Coronary artery (tissue), 2 donors: ENCODE data around the gene NUDT1.
A peak's percentile ranks its signal among the peaks of the same experiment; 100 is the strongest.

Source experiments
- DNase-seq: peaks from one replicate; pipeline ENCODE4 v3.0.0-alpha.2; 2017; ENCODE audit warnings: low spot score
- H3K27ac ChIP-seq, 2 donors: fragments of 200-600 bp; sonication (generic); one replicate each; pipeline ENCODE4 v1.5.1; 2016 to 2019
- H3K4me3 ChIP-seq: fragments of 200-600 bp; sonication (generic); 2 replicates; pipeline ENCODE4 v1.5.1; 2016; ENCODE audit warnings: mild to moderate bottlenecking, moderate library complexity
- CTCF ChIP-seq: fragments of 200-600 bp; sonication (generic); IDR thresholded peaks from one replicate; pipeline ENCODE4 v1.5.1; 2019; ENCODE audit warnings: antibody characterized with exemption

The NUDT1 gene

GRCh38 chr7:2241580-2242540, at the start of gene NUDT1, which contains the start of gene MRM2:
Gene NUDT1, plus strand, starts transcription at chr7:2242226. Its CDS starts 2,349 bp downstream, at chr7:2244575.
Gene MRM2, minus strand, starts transcription at chr7:2242205. Its CDS starts 36 bp downstream, at chr7:2242169.
- peak; percentile 87 for DNase-seq
- TF ChIP-seq CTCF, result no peak
- H3K4me3 ChIP-seq, result peak within 1 kb of the TSS; percentile 99
- peak within 1 kb of the TSS; percentile 30 to 78 for H3K27ac ChIP-seq

- peak; percentile 70 for DNase-seq
- H3K4me3 ChIP-seq, result no peak overlapping the region
- TF ChIP-seq CTCF, result no peak
- no peak overlapping the region for H3K27ac ChIP-seq
Observed at GRCh38 chr7:2192831-2193534, 49.0 kb upstream of the NUDT1 start.

- no peak for DNase-seq
- no peak overlapping the region for H3K4me3 ChIP-seq
- no peak for TF ChIP-seq CTCF
Observed at GRCh38 chr7:2193575-2194305, 48.3 kb upstream of the NUDT1 start.

DNA sequence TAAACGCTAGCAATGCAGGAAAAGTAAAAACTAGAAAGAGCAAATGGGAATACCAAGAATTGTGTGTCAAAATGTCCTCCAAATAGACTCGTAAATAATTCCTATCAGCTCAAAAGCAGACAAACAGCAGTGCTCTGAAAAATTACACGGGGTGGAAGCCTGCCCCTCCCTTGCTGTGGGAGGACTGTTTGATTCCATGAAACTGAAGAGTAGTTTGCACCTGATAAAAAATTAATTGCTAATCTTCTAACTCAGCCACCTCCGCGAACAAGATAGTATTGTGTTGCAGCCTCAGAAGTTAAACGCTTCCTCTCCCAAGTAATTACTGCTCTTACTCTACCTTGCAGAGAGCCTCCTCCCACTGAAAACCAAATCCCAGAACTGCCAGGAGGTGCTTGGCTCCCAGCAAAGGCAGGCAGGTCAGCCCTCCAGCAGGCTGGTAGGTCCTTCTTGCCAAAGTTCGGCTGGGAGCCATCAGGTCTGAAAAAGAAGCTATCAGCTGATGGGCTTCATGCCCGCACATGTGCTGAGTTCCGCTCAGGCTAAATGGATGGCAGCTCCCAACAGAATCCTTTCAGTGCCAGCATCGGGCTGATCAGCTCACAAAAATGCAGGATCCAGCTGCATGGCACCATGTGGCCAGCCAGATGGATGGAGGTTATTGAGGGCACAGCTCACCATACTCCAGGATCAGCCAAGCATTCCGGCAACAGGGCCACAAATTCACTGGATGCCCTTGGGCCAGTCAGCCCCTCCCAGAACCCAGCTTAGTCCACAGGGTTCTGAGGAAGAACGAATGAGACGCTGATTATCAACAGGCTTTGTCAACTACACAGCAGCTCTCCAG, 46.4 kb upstream of the NUDT1 start:
- no peak for TF ChIP-seq CTCF
- no peak overlapping the region for H3K4me3 ChIP-seq
- no peak overlapping the region for H3K27ac ChIP-seq
- no peak for DNase-seq

More at GRCh38 chr7:2193575-2194305, 48.3 kb upstream of the NUDT1 start:
- H3K27ac ChIP-seq, result no peak overlapping the region

- Histone ChIP-seq H3K4me3 (no peak overlapping the region), H3K27ac (no peak overlapping the region)
- peak; percentile 62 for DNase-seq
- no peak for TF ChIP-seq CTCF
Observed at GRCh38 chr7:2196381-2197378, 45.3 kb upstream of the NUDT1 start.
